K562 treated with DMSO at 1 percent for 48 hours (cell line): ENCODE measurements around the gene MBOAT2. TPM values are rescaled to one million over a fixed set of nuclear protein-coding genes. Genes with fewer than 3 reads are reported as not detected.

Experiments used
- total RNA-seq: library from RNA; unstranded; fragments of 300-600 nt; gene quantifications from 2 replicates; pipeline ENCODE4 v1.2.3, GENCODE V29; 2022; ENCODE audit warnings: low replicate concordance; ENCODE audit errors: extremely low read depth

Gene MBOAT2, protein sequence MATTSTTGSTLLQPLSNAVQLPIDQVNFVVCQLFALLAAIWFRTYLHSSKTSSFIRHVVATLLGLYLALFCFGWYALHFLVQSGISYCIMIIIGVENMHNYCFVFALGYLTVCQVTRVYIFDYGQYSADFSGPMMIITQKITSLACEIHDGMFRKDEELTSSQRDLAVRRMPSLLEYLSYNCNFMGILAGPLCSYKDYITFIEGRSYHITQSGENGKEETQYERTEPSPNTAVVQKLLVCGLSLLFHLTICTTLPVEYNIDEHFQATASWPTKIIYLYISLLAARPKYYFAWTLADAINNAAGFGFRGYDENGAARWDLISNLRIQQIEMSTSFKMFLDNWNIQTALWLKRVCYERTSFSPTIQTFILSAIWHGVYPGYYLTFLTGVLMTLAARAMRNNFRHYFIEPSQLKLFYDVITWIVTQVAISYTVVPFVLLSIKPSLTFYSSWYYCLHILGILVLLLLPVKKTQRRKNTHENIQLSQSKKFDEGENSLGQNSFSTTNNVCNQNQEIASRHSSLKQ
- not detected in 2 replicates for total RNA-seq

DNA sequence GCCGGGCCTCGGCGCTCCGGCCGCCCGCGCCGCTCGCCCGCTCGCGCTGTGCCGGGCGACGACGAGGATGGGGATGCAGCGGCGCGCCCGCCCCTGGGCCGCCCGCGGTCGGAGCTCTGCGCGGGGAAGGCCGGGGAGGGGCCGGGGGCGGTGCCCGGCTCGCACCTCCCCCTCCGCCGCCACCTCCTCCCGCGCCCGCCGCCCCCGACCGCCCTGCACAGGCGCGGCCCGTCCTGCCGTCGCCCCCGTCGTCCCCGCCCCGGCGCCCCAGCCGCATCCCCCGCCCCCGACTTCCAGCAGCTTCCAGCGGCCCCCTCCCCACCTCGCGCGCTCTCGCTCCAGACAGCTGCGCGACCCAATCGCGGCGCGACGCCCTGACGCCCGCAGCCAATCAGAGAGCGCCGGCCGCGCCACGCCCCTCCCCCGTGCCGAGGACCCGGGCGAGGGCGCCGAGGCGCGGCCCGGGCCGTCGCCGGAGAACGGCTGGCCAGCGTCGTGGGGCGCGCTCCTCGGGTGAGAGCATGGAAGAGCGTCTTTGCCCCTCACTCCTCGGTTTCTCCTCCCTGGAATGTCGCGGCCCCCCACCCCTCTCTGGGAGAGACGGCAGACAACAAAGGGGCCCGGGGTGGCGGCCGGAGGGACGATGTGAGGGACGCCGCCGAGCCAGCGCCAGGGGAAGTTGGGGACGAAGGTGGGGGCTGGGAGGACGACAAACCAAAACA, at the start of gene MBOAT2:
Gene MBOAT2 (minus strand): TSS at position 69 of the 722 bp plus-strand sequence. CDS start 70 bp downstream, outside the sequence.

DNA sequence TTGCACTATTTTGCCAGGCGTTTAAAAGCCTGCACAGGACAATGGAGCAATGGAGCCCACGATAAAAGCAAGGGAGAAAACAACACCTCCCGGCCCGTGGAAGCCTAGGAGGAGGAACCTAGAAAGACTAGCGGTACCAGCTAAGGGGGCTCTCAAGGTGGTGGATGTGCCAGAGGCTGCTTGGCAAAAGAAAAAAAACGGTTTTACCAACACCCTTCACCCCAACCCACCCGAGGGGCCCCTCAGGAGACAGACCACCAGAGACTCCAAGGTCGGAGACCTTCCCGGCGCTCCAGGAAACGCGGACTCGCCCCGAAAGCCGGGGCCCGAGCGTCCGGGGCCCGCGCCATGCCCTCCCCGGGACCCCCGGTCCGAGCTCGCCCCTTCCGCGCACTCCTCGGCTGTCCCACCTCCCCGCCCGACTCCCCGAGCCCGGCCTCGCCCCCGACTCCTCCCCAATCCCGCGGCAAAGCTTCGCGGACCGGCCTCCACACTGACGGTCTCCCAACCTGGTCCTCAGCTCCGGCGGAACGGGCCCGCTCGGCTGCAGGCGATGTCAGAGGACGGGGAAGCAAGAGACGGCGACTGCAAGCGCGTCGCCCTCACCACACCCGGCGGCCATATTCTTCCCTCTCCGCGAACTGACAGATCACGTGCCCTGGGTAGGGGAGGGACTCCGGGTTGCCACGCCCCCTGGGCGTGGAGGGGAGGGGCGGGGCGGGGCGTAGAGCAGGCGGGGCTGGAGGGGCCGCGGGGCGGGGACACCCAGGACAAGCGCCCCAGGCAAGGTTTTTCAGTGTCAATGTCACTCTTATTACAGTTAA, 166.3 kb downstream of the MBOAT2 start, which contains the start of gene KIDINS220:
Gene KIDINS220 (minus strand): TSS at position 643 of the 824 bp plus-strand sequence. CDS start 10,520 bp downstream, outside the sequence.

Other genes starting within 250 kb of the MBOAT2 start
- 47.9 TPM in 1 of 2 replicates, not detected in the other for gene KIDINS220, start 166.1 kb downstream of the MBOAT2 start, total RNA-seq
- gene ASAP2, start 203.1 kb upstream of the MBOAT2 start, total RNA-seq, result not detected in 2 replicates